Epithelial cell of esophagus (primary cell): ENCODE measurements around the gene CETN2.
"Not testable (repeated sequence)": the region's sequence is repeated elsewhere in the genome, so short reads cannot be mapped to it uniquely, and the experiment has no call there.

Experiments
- DNase-seq: peaks from one replicate; pipeline ENCODE4 v3.0.0; 2010; ENCODE audit warnings: low read depth
- H3K4me3 ChIP-seq: 2 replicates; pipeline ENCODE4 v1.5.1; 2011; ENCODE audit warnings: mild to moderate bottlenecking, low read length, control low read depth
- TF ChIP-seq, protein P1 (sequence below): IDR thresholded peaks from 2 replicates; pipeline ENCODE4 v1.5.1; 2011; ENCODE audit warnings: low read depth, mild to moderate bottlenecking, low read length, control low read depth, inconsistent platforms; ENCODE audit not compliant: insufficient read depth; ENCODE audit errors: missing control alignments

CETN2 gene

DNA sequence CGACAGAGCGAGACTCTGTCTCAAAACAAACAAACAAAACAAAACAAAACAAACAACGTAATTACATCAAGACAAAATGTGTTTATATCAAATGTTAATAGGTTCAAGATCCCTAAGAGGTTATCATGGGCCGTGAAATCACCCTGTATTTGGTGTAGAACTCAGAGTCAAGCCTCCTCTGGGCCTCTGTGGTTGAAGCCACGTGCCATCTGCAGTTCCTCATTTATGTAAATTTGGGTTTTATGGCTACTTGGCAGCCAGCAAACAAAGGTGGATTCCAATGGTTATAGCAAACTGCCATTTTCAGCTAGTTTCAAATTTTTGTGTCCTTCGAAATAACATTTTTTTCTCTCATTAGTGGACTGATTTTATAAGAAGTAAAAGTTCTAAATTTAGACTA lies 16.7 kb upstream of the CETN2 start:
- TF ChIP-seq, protein P1, sequence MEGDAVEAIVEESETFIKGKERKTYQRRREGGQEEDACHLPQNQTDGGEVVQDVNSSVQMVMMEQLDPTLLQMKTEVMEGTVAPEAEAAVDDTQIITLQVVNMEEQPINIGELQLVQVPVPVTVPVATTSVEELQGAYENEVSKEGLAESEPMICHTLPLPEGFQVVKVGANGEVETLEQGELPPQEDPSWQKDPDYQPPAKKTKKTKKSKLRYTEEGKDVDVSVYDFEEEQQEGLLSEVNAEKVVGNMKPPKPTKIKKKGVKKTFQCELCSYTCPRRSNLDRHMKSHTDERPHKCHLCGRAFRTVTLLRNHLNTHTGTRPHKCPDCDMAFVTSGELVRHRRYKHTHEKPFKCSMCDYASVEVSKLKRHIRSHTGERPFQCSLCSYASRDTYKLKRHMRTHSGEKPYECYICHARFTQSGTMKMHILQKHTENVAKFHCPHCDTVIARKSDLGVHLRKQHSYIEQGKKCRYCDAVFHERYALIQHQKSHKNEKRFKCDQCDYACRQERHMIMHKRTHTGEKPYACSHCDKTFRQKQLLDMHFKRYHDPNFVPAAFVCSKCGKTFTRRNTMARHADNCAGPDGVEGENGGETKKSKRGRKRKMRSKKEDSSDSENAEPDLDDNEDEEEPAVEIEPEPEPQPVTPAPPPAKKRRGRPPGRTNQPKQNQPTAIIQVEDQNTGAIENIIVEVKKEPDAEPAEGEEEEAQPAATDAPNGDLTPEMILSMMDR: no peak
- no peak for DNase-seq
- H3K4me3 ChIP-seq: no peak overlapping the region

DNA sequence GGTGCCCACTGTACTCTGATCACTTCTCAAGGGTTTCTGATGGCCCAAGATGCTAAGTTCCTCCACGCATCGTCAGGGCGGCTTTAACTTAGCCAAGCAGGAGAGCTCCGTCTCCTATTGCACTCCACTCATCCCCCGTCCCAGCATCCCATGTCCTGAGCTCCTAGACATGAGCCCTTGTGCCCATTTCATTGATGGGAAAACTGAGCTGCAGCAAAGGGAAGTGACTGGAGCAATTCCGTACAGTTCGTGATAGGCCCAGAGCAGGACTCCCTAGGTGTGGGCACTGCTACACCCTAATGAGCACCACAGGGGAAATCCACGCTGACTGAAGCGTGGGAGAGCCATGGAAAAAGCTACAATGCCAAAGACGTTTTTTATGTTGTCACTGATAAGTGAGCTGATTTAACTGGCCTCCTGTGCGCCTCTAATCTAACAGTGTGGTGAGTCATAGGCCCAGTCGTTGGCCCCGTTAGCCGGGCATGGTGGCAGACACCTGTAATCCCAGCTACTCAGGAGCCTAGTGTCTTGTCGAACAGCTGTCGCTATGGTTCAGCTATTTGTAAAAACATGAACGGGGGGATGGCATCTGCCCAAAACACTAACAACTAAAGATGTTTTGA lies 15.2 kb upstream of the CETN2 start:
- TF ChIP-seq, protein P1: no peak
- H3K4me3 ChIP-seq: no peak overlapping the region
- no peak for DNase-seq

DNA sequence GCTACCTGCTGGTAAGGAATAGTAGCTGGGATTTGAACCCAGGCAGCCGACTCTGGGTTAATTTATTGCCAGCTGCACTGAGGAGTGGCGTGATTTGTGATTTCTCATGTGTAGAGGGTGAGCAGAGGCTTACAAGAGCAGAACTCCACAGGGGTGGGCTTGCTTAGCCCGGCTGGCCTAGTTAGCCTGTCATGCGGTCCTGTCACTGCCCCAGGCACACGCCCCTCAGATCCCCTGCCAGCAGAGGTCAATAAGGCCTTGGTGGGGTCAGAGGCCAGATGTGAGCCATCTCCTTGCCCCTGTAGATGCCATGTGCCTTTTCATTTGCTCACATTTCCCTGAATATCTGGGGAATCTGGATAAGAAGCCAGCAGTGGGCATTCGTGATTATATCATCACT lies 13.7 kb upstream of the CETN2 start:
- TF ChIP-seq, protein P1: no peak
- H3K4me3 ChIP-seq: no peak overlapping the region
- DNase-seq: no peak

DNA sequence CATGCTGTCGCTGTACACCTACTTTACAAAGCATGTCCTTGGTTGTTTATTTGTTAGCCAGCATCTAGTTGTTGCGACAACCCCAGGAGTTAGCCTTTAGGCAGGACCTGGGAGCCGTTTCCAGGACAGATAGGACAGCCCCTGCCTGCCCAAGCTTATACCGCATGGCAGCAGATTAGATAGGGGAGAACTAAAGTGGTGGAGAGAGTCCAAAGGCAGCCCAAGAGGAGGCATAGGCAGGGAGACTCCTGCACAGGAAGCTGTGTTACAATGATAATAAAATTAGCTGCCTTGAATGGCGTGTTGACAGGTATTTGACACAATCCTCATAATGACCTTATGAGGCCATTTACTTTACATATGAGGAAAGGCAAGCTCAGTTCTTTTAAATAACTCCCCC lies 13.3 kb upstream of the CETN2 start:
- no peak for DNase-seq
- TF ChIP-seq, protein P1: no peak
- H3K4me3 ChIP-seq: no peak overlapping the region

DNA sequence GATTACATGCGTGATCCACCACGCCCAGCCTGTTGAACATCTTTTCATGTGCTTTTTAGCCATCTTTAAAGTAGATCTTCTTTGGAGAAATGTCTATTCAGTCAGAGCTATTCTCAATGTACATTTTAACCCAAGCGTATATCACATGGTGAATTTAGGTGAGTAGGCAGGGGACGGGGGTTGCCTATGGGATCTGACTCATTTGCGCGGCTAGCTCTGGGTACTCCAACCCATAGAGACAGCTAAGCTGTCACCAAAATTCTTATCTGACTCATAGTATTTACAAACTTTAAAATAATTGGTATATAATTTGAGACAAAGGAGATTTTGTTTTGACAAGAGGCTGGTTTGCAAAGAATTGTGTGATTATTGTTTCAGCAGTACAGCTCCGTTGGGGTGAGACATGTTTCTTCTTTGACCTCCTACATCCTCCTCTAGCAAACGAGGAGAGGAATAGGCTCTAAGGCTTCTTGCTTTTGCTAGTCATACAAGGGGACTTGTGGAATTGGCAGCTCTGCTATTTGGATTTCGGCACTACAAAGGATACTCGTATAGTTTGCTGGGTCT lies 12.3 kb upstream of the CETN2 start:
- H3K4me3 ChIP-seq: no peak overlapping the region
- TF ChIP-seq, protein P1: no peak
- peak; percentile 19 for DNase-seq

DNA sequence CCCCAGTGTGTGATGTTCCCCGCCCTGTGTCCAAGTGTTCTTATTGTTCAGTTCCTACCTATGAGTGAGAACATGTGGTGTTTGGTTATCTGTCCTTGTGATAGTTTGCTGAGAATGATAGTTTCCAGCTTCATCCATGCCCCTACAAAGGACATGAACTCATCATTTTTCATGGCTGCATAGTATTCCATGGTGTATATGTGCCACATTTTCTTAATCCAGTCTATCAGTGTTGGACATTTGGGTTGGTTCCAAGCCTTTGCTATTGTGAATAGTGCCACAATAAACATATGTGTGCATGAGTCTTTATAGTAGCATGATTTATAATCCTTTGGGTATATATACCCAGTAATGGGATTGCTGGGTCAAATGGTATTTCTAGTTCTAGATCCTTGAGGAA lies 4.9 kb upstream of the CETN2 start:
- DNase-seq, H3K4me3 ChIP-seq: not testable (repeated sequence)

DNA sequence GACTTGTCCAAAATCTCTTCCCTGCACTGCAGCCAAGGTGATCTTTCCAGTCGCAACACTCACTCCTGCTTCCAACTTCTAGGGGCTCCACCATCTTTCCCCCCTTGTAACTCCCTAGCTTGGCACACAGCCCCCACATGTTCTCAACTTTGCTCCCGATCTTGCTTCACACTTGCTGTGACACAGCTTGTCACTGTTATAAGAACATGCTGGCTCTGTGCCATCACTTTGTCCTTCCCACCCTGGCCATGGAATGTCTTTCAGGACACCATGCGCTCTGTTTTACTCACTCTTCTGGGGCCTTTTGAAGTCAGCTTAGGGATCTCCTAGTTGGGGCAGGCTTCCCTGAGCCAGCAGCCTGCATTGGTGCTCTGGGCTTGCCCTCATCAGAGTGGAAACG lies 2.8 kb upstream of the CETN2 start:
- no peak overlapping the region for H3K4me3 ChIP-seq
- DNase-seq: no peak
- TF ChIP-seq, protein P1: no peak
